Dedifferentiated amniotic fluid mesenchymal stem cell (primary cell): ENCODE data around the gene POF1B.
"Not testable (repeated sequence)": the region's sequence is repeated elsewhere in the genome, so short reads cannot be mapped to it uniquely, and the experiment has no call there.

Experiments used
- DNase-seq: peaks from one replicate; pipeline ENCODE4 v3.0.0-alpha.2; 2016; ENCODE audit errors: extremely low spot score

The POF1B gene

GRCh38 chrX:85379174-85379907, at the start of gene POF1B:
Gene POF1B, minus strand, starts transcription at chrX:85379665. Its CDS starts 211 bp downstream, at chrX:85379454.
- DNase-seq = no peak

GRCh38 chrX:85429066-85429465, 49.6 kb upstream of the POF1B start:
- no peak for DNase-seq

GRCh38 chrX:85419293-85419692, 39.8 kb upstream of the POF1B start:
- no peak for DNase-seq

- DNase-seq = no peak
Measured at GRCh38 chrX:85391878-85392238, 12.4 kb upstream of the POF1B start.

- no peak for DNase-seq
Measured at GRCh38 chrX:85391185-85391877, 11.9 kb upstream of the POF1B start.

GRCh38 chrX:85381602-85382001, 2.1 kb upstream of the POF1B start:
- no peak for DNase-seq

- DNase-seq = no peak
Measured at GRCh38 chrX:85378461-85378860, 1.0 kb downstream of the POF1B start.

- DNase-seq = no peak
Measured at GRCh38 chrX:85375333-85375738, 4.1 kb downstream of the POF1B start.

GRCh38 chrX:85365370-85365995, 14.0 kb downstream of the POF1B start:
- DNase-seq = no peak

- DNase-seq = no peak
Measured at GRCh38 chrX:85359051-85359450, 20.4 kb downstream of the POF1B start.

- DNase-seq = no peak
Measured at GRCh38 chrX:85345523-85345922, 33.9 kb downstream of the POF1B start.

GRCh38 chrX:85327060-85327333, 52.5 kb downstream of the POF1B start:
- DNase-seq = no peak

GRCh38 chrX:85326234-85327059, 53.0 kb downstream of the POF1B start:
- no peak for DNase-seq

- not testable (repeated sequence) for DNase-seq
Measured at GRCh38 chrX:85311348-85311747, 68.1 kb downstream of the POF1B start.

- DNase-seq = no peak
Measured at GRCh38 chrX:85309717-85310116, 69.7 kb downstream of the POF1B start.

GRCh38 chrX:85303544-85303943, 75.9 kb downstream of the POF1B start:
- no peak for DNase-seq

GRCh38 chrX:85288992-85289723, 90.3 kb downstream of the POF1B start:
- DNase-seq = no peak

- not testable (repeated sequence) for DNase-seq
Measured at GRCh38 chrX:85285286-85285685, 94.2 kb downstream of the POF1B start.

GRCh38 chrX:85244450-85245211, 134.8 kb downstream of the POF1B start:
- DNase-seq = no peak

- DNase-seq = no peak
Measured at GRCh38 chrX:85243761-85244449, 135.6 kb downstream of the POF1B start, which contains the start of the genes SATL1 and ZNF711. Gene SATL1, minus strand, starts transcription at chrX:85243779. Its CDS starts 134,811 bp downstream, at chrX:85108968. Gene ZNF711, plus strand, starts transcription at chrX:85243991. Its CDS starts 3,582 bp downstream, at chrX:85247573.
